Measurements from ENCODE around the gene UQCC2.

Gene UQCC2

DNA sequence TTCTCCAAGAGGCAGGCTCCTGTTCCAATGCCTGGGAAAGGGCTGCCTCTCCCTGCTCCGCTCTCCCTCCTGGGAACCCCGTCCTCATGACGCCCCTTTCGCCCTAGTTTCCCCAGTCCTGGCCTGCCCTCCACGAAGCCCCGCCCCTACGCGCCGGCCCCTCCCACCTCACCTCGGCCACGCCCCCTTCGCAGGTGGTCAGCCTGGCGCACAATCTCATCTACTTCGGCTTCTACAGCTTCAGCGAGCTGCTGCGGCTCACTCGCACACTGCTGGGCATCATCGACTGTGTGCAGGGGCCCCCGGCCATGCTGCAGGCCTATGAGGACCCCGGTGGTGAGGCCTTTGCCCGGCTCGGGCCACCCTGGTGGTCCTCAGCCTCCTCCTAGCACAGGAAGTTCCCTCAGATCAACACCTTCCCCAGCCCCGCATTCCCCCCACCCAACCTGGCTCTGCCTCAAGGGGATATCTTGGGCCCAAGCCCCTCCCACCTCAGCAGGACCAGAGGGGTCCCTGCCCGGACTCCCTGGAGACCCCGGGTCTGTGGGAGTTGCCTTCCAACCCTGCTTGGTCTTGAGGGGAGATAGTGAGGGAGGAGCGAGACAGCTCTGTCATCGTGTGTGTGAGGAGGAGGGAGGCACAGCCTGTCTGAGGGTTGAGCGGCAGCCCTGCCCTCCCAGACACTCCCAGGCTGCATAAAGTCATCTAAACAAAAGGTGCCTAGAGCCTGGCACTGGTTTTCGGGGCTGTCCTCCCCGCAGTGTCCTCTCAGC lies 40.3 kb downstream of the UQCC2 start:
- no peak for DNase-seq

DNA sequence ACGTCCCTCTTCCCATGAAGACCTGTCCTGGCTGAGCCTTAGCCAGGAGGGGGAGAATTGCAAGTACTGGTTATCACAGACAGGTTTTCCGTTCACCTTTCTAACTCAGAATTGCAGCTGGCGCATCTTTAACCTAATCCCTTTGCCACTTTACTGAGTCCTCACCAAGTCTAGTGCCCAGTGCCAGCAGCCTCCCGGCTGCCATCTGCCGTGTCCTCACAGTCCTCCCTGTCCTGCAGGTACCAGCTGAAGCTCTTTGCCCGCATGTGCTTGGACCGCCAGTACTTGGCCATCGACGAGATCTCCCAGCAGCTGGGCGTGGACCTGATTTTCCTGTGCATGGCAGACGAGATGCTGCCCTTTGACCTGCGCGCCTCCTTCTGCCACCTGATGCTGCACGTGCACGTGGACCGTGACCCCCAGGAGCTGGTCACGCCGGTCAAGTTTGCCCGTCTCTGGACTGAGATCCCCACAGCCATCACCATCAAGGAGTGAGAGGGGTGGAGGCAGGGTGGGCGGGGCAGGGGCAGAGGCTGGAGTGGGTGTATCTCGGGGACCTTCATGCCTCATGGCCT lies 41.3 kb downstream of the UQCC2 start:
- DNase-seq, result no peak

DNA sequence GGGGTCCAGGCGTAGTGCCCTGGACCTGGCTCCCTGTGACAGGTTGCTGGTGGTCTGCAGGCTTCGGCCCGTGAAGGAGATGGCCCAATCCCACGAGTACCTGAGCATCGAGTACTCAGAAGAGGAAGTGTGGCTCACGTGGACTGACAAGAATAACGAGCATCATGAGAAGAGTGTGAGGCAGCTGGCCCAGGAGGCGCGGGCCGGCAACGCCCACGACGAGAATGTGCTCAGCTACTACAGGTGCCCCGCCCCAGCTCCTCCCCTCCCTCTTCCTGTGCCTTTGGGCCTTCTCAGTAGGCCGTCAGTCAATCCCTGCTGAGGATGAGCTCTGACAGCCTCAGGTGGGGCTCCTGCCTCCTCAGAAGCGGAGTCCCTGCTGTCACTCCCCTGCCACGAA lies 42.6 kb downstream of the UQCC2 start:
- no peak for DNase-seq

DNA sequence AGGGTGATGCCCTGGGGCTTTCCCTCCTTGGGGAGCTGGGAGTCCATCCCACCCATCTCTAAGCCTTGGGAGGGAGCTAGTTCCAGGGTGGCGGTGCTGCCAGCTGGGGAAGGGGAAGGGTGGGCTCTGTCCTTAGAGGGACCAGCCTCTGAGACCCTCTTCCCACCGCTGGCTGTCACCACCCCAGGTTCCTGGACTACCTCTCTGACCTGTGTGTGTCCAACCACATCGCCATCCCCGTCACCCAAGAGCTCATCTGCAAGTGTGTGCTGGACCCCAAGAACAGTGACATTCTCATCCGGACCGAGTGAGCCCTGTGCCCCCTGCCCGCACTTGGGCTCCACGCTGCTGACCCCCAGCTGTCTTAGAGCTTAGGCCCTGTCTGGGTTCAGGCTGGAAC lies 43.2 kb downstream of the UQCC2 start:
- DNase-seq, result no peak

DNA sequence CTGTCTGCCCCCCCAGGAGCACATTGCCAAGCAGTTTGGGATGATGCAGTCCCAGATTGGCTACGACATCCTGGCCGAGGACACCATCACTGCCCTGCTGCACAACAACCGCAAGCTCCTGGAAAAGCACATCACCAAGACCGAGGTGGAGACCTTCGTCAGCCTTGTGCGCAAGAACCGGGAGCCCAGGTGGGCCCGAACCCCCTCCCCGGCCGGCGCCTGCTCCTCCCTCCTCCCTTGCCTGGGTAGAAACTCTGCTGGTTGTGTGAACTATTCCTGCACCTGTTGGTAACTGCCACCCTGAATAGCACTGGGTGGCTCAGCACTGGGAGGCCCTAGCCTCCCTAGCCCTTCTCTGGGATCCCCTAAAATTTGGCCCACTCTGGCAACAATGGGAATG lies 43.7 kb downstream of the UQCC2 start:
- no peak for DNase-seq

DNA sequence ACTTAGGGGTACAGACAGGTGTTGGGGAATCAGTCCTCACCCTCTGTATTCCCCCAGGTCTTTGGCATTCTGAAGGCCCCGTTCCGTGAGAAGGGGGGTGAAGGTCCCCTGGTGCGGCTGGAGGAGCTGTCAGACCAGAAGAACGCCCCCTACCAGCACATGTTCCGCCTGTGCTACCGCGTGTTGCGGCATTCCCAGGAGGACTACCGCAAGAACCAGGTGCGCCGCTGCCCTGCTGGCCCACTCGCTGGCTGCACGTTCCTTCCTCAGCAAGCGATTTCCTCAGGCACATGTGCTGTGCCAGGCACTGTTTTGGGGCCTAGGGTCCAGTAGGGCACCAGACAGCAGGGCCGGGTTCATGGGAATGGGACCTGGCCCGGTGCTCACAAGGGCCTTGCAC lies 44.4 kb downstream of the UQCC2 start:
- DNase-seq, result no peak

DNA sequence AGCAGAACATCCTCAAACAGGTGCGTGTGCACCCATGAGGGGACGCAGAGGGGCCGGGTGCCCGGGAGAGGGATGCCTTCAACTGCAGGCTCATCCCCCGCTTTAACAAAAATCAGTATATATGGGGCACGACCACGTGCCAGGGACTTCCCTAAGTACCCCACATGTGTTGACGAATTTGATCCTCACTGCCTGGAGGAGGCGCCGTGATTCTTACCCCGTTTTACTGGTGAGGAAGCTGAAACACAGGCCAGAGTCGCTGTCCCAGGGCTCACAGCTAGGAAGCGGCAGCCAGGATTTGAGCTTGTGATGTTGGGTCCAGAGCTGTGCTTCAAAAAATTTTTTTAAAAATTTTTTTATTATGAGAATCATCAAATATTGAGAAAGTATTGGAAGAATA lies 45.5 kb downstream of the UQCC2 start:
- no peak for DNase-seq

DNA sequence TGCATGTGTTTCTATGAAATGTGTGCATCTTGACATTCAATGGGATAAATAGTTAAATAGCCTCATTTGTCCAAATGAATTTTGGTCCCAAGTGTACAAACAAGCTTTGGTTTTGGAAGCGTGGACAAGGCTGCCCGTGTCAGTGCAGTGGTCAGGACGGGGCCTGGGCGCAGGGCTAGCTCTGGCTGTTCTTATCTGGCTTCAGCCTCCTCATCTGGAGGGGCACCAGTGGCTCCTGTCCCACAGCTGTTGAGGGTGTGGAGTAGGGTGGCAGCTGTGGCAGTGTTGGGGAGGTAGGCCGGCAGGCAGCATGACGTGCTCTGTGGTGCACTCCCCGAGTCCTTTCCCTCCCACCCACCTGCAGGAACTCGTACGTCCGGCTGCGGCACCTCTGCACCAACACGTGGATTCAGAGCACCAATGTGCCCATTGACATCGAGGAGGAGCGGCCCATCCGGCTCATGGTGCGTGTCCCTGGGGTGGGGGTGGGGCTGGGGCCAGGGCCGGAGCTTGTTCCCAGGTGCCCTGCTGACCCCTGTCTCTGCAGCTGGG lies 46.9 kb downstream of the UQCC2 start:
- no peak for DNase-seq

DNA sequence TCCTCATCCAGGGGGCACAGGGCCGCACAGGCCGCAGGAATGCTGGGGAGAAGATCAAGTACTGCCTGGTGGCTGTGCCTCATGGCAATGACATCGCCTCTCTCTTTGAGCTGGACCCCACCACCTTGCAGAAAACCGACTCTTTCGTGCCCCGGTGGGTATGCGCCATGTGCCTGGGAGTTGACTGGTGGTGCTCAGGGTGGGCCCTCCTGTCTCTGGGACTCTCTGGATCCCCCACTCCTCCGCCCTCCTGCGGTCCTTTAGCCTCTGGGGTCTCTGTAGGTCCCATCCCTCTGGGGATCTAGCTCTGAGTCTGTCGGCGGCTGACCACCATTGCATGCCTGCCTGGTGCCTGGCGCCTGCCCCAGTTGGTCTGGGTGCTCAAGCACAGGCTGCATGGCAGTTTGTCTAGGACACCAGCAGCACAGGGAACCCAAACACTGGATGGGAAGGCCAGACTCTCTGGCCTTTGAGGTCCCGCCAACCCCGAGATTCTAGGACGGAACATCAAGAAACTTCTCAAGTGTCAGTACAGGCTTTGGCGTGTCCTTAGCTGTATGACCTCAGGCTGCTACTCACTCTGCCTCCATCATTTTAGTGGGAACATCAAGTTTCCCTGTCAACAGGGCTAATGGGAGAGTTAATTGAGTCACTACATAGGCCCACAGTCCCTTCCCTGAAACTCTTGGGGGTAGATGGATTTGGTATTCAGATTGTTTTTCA lies 47.6 kb downstream of the UQCC2 start:
- DNase-seq, result no peak

DNA sequence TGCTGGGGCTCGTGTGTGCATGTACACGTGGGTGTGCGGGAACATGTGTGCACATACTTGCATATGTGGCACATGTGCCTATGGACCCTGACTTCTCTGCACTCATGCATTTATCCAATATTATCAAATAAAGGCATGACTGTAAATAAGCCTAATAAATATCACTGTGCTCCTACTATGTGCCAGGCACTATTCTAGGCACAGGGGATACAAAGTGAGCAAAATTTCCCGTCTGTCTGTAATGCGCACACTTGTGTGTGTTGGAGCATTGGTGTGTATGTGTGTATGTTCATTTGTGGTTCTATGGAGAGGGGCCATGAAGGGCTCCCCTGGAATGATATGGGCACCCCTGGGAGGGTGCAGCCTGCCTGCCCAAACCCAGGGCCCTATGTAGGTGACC lies 48.5 kb downstream of the UQCC2 start:
- no peak for DNase-seq

DNA sequence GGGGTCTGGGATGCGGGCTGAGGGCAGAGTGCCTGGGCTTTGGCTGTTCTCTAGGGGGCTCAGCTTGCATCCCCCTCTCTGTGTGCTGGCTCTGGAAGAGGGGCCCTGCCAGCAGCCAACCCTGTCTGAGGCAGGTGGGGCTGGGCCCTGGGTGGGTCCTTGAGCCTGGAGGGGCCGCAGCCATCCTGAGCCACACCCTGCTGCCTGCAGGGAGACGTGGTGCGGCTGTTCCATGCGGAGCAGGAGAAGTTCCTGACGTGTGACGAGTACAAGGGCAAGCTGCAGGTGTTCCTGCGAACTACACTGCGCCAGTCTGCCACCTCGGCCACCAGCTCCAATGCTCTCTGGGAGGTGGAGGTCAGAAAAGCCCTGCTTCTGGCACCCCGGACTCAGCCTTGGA lies 49.2 kb downstream of the UQCC2 start:
- DNase-seq, result no peak

DNA sequence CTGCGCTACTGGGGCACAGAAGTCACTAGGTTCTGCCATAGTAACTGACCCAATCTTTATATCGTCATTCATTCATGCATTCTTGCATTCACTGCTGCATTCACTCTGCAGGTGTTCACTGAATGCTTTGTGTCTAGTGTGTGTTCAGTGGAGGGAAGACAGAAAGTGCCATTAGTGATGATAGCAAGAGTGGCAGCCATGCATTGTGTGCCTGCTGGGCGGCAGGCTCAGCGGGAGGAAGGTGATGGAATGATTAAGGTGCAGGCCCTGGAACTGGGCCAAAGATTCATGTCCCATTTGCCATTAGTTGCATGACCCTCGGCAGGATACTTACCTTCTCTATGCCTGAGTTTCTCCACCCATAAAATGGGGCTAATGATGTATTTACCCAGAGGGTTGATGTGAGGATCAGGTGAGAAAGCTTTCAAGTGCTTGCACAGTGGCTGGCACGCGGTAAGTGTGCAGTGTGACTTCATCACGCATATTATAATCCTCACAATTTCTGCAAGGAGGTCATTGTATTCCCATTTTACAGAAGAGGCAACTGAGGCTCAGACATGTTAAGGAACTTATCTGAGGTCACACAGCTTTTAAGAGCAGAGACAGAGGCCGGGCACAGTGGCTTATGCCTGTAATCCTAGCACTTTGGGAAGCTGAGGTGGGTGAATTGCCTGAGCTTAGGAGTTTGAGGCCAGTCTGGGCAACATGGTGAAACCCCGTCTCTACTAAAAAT lies 50.2 kb downstream of the UQCC2 start:
- DNase-seq, result no peak

DNA sequence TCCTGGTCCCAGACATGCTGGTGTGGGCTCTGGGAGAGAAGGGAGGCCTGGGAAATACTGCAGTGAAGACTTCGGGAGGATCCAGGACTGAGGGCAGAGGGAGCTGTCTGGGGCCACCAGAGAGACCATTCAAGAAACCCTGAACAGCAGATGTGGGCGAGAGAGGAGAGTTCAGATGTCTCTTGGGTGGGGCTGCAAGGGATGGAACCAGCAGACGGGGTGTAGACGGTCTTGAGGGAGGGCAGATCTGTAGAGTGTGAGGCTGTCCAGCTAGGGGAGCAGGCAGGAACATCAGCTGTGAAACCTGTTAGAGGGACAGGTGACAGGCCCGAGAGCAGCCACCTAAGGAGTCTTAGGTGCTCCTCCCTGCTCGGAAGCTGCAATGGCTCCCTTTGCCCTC lies 51.5 kb downstream of the UQCC2 start:
- no peak for DNase-seq

DNA sequence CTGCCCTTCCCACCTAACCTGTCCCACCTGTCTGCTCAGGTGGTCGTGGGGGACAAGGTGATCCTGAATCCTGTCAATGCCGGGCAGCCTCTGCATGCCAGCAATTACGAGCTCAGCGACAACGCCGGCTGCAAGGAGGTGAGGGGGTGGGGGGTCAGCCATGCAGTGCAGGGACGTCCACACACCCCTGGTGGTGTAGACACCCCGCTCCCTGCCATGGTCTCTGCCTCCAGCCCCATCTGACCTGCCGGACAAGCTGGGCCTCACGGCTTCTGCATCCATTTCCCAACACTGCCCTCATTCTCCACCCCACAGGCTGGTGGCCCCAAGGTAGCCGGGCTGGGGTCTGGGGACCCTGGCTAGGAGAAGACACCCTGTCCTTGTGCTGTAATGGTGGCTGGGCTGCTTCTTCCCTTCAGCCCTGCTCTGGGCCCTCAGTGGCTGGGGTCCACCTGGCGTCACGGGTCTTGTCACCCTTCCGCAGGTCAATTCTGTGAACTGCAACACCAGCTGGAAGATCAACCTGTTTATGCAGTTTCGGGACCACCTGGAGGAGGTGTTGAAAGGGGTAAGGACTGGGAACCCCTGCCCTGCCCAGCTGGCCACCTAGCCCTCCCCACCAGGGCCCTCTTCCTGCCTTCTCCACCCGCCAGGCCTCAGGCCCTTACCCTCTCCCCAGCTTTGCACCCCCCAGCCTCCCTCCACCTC lies 52.4 kb downstream of the UQCC2 start:
- DNase-seq, result no peak

DNA sequence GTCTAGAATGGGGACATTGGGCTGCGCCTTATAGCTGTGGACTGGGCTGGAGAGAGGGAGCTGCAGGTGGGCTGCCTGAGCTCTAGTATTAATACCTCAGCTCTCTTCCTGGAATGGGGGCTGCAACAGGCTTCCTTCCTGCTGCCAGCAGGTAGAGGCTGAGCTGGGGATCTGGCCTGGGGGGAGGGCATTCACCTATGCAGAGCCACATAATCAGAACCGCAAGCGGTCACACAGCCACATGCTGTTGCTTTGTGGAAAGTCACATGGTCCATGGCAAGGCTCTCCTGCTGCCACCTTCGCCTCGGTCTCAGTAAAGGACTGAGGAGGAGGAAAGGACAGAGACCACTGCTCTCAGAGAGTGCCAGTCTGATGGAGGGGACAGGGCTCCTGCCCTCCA lies 54.7 kb downstream of the UQCC2 start:
- no peak for DNase-seq

DNA sequence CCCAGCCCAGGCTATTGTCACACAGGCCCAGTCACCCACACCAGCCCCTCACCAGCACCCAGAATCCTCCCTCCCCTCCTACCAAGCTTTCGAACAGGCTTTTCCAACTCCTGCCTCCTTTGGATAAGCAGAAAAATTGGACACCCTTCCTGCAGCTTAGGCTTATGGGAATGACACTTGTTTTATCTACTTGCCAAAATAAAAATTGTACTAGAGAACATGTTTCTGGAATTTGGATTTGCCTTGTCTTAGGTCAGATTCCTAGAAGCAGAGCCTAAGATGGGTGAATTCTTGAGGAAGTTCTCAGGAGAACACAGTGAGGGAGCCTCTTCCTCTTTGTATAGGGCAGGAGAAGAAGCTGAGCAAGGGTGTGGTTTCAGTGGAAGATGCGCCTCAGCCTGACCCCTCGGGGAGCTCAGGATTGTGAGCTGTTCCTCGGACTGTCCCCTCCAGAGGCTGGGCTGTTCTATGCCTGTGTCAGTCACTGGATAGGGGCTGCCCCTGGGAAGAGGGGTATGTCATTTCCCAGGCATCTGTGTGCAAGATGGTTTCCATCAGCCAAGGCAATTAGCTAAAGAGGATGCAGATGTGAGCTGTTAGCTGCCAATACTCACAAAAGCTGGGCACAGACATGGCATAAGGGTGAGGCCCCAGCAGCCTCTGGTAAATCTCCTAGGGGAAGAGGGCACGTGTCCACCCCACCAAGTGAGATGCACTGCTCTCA lies 56.5 kb downstream of the UQCC2 start:
- peak; percentile 19 for DNase-seq

DNA sequence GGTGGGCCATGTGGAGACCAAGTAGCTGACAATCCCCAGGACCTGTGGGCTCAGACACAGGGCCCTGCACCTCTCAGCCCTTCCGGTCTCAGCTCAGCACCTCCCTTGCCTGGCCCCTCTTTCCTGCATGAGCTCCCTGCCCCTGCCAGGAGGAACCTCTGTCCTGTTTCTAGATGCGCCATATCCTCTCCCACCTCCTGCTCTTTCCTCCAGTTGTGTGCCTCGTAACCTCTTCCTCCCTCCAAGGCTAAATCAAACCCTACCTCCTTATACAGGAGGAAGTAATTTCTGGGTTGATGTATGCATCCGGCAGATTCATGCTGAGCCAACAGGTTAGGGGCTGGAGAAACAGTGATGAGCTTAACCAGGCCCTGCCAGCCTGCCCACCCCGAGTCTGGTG lies 59.5 kb downstream of the UQCC2 start:
- no peak for DNase-seq

DNA sequence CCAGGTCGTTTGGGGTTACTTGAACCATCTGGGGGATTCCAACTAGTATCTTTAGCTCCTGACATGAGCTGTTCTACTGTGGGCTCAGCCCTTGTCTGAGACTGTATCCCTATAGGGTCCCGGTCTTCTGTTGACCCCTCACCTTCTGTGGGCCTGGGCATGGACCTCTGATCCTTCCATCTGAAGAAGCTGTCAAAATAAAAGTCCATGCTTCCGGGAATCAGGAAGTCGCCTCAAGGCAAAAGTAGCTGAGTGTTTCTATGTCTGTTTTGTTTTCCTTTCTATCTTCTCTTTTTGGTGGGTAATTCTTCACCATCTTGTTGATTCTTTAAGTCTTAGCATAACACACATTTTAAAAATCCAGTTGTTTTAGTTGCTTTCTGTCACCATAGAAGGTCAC lies 60.1 kb downstream of the UQCC2 start:
- no peak for DNase-seq

Data from NCI-H2171 treated with DMSO at 0.1 percent for 48 hours (cell line).